ENCODE data around the gene MCC.

Gene MCC

DNA sequence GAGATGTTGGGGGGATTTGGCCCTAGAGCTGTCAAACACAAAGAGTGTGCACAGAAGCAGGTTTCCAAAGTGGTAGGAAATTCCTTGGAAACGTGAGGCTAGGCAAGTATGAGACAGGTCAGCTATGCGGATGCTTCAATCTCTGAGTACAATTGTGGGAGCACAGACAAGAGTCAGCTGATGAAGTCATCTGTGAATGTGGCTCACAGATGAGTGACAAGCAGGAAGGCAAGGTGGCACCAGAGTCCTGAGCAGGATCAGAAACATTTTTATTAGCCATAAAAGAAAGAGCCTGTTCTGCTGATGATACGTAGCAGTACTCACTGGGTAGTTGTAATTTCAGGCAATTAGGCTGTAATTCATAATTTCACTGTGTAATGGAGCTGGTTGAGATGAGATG, 394.7 kb downstream of the MCC start:
- TF ChIP-seq Cebpa-rat (IDR thresholded peaks at IDR 0.05), result no peak
- no peak overlapping the region for H3K27ac ChIP-seq
- H3K4me3 ChIP-seq, result no peak overlapping the region
- H3K4me1 ChIP-seq, result no peaks in the 10 kb centered on the region
- no peak overlapping the region for H3K9ac ChIP-seq
- H3K9me3 ChIP-seq, result no peaks in the 10 kb centered on the region
- no peaks in the 10 kb centered on the region for H3K27me3 ChIP-seq
- H3K4me2 ChIP-seq, result no peak overlapping the region
- H4K20me1 ChIP-seq, result no peaks in the 10 kb centered on the region
- H3K36me3 ChIP-seq, result no peaks in the 10 kb centered on the region

DNA sequence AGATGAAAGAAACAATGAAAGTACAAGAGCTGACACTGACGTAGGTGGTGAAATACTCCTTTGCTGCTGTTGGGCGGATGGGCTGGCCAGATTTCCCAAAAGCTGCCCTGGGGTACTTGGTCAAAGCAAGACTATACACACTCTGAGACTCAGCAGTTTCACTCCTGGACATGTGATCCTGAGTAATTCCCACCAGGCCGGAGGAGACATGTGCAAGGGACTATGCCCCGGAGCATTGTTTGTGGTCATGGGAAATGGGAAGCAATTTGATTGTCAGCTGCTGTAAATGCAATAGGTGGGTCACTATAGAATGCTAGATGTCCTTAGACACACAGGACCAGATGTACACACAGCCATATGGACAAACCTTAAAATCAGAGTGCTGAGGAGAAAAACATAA, 395.6 kb downstream of the MCC start:
- no peaks in the 10 kb centered on the region for H3K9me3 ChIP-seq
- H3K9ac ChIP-seq, result no peak overlapping the region
- H3K27me3 ChIP-seq, result no peaks in the 10 kb centered on the region
- H3K4me3 ChIP-seq, result no peak overlapping the region
- no peak for TF ChIP-seq Cebpa-rat (IDR thresholded peaks at IDR 0.05)
- H3K27ac ChIP-seq, result no peak overlapping the region
- H4K20me1 ChIP-seq, result no peaks in the 10 kb centered on the region
- H3K4me1 ChIP-seq, result no peaks in the 10 kb centered on the region
- no peaks in the 10 kb centered on the region for H3K36me3 ChIP-seq
- no peak overlapping the region for H3K4me2 ChIP-seq

DNA sequence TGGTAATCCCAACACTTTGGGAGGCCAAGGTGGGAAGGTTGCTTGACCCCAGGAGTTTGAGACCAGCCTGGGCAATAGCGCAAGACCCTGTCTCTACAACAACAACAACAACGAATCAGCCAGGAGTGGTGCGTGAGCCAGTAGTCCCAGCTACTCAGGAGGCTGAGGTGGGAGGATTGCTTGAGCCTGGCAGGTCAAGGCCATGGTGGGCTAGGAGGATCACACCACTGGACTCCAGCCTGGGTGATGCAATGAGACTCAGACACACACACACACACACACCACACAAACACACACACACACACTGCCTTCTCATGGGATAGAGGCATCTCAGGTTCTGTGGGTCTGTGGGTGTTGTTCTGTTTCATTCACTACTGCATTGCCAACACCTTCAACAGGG, 396.6 kb downstream of the MCC start:
- Histone ChIP-seq H3K4me1 (no peaks in the 10 kb centered on the region), H3K27ac (no peak overlapping the region), H4K20me1 (no peaks in the 10 kb centered on the region), H3K27me3 (no peaks in the 10 kb centered on the region), H3K4me2 (no peak overlapping the region), H3K9ac (no peak overlapping the region), H3K4me3 (no peak overlapping the region), H3K36me3 (no peaks in the 10 kb centered on the region), H3K9me3 (no peaks in the 10 kb centered on the region)
- no peak for TF ChIP-seq Cebpa-rat (IDR thresholded peaks at IDR 0.05)

DNA sequence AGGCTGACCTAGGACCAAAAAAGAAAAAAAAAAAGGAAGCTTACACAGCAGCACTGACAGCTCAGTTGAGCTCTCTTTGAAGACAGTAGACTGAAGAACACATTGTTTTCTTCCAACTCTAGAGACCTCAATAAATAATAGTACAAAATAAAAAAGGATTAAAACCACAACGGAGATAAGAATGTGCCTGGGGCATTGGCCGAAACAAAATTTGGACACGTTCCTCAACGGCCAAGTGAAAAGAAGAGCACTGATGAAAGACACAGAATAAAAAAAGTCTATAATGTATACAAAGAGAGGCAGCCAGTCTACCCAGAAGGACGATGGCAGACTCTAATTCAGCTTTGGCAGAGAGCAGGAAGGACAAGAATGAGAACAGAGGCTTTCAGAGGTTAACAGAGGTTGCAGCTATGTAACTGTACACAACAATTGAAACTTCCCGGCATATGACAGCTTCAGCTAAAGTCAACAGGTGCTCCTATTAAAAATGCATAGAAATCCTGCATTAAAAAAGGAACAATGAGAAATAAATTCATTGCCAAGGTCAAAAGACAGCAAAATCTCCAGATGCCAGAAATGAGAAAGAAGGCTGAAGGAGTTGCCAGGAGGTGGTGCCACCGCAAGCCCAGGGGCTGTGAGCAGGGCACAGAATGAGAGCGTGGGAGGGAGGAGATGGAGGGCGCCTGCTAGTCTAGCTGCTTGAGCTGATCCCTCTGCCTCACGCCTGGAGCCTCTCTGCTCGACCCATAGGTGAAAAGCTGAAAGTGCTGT, 397.7 kb downstream of the MCC start:
- Histone ChIP-seq H3K27me3 (no peaks in the 10 kb centered on the region), H3K9me3 (no peaks in the 10 kb centered on the region), H4K20me1 (no peaks in the 10 kb centered on the region), H3K9ac (no peak overlapping the region), H3K4me1 (no peaks in the 10 kb centered on the region), H3K4me3 (no peak overlapping the region), H3K4me2 (no peak overlapping the region), H3K36me3 (no peaks in the 10 kb centered on the region), H3K27ac (no peak overlapping the region)
- no peak for TF ChIP-seq Cebpa-rat (IDR thresholded peaks at IDR 0.05)

DNA sequence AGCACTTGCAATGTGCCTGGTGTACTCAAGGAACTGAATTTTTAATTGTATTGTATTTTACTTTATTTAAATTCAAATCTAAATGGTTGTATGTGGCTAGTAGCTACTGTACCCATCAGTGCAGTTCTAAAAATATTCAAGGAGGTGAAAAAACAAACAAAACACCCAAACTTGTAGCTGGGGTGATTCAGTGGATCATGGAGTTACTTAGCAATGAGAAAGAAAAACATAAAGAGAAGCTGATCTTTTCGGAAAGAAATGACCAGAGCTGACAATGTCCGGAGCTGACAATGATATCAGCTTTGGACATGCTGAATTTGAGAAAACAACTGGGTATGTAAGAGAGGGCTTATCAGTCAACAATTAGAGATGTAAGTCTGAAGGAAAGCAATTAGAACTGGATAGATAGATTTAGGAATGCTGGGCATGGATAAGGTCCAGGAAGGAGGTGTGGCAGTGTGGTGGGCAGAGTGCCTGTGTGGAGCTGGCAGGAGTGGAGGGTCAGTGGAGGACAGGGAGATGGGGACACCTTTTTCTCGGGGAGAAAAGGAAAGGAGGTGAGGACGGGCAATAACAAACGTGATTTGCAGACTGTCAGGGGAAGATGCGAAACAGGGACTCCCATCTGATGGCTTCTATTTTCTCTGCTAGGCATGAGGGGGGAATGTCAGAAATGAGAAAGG, 398.5 kb downstream of the MCC start:
- no peak overlapping the region for H3K4me2 ChIP-seq
- no peak overlapping the region for H3K27ac ChIP-seq
- no peak overlapping the region for H3K9ac ChIP-seq
- no peak for TF ChIP-seq Cebpa-rat (IDR thresholded peaks at IDR 0.05)
- no peak overlapping the region for H3K4me3 ChIP-seq
- H3K27me3 ChIP-seq, result no peaks in the 10 kb centered on the region
- no peaks in the 10 kb centered on the region for H3K9me3 ChIP-seq
- H3K4me1 ChIP-seq, result no peaks in the 10 kb centered on the region
- H3K36me3 ChIP-seq, result no peaks in the 10 kb centered on the region
- no peaks in the 10 kb centered on the region for H4K20me1 ChIP-seq

GRCh38 chr5:113087976-113088514, 400.2 kb downstream of the MCC start:
- Histone ChIP-seq H4K20me1 (no peaks in the 10 kb centered on the region), H3K36me3 (no peaks in the 10 kb centered on the region), H3K4me3 (no peak overlapping the region), H3K27ac (no peak overlapping the region), H3K4me2 (no peak overlapping the region), H3K27me3 (no peaks in the 10 kb centered on the region), H3K4me1 (no peaks in the 10 kb centered on the region), H3K9ac (no peak overlapping the region), H3K9me3 (no peaks in the 10 kb centered on the region)
- TF ChIP-seq Cebpa-rat (IDR thresholded peaks at IDR 0.05), result no peak

- Histone ChIP-seq H3K9ac (no peak overlapping the region), H3K4me2 (no peak overlapping the region), H3K4me3 (no peak overlapping the region), H4K20me1 (no peaks in the 10 kb centered on the region), H3K27me3 (no peaks in the 10 kb centered on the region), H3K9me3 (no peaks in the 10 kb centered on the region), H3K36me3 (no peaks in the 10 kb centered on the region), H3K27ac (no peak overlapping the region), H3K4me1 (no peaks in the 10 kb centered on the region)
- no peak for TF ChIP-seq Cebpa-rat (IDR thresholded peaks at IDR 0.05)
These were observed 402.3 kb downstream of the MCC start for GRCh38 chr5:113085880-113086409.

DNA sequence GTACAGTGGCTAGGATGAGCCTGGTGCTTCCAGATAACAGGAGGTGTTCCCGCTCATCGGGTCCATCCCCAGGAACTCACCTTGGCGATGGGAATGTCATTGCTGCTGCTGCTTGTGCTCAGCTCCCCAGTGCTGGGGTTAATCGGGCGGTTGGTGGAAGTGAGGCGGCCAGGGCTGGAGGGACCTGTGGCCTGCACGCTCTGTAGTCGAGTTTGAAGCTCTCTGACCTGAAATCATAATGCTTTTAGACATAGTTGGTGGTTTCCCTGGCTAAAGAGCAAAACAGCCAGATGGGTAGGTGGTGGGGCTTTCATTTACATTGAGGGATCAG, 403.2 kb downstream of the MCC start:
- Histone ChIP-seq H3K4me2 (no peak overlapping the region), H3K27ac (no peak overlapping the region), H3K4me1 (no peaks in the 10 kb centered on the region), H3K36me3 (no peaks in the 10 kb centered on the region), H3K9me3 (no peaks in the 10 kb centered on the region), H4K20me1 (no peaks in the 10 kb centered on the region), H3K9ac (no peak overlapping the region), H3K4me3 (no peak overlapping the region), H3K27me3 (no peaks in the 10 kb centered on the region)
- TF ChIP-seq Cebpa-rat (IDR thresholded peaks at IDR 0.05), result no peak

DNA sequence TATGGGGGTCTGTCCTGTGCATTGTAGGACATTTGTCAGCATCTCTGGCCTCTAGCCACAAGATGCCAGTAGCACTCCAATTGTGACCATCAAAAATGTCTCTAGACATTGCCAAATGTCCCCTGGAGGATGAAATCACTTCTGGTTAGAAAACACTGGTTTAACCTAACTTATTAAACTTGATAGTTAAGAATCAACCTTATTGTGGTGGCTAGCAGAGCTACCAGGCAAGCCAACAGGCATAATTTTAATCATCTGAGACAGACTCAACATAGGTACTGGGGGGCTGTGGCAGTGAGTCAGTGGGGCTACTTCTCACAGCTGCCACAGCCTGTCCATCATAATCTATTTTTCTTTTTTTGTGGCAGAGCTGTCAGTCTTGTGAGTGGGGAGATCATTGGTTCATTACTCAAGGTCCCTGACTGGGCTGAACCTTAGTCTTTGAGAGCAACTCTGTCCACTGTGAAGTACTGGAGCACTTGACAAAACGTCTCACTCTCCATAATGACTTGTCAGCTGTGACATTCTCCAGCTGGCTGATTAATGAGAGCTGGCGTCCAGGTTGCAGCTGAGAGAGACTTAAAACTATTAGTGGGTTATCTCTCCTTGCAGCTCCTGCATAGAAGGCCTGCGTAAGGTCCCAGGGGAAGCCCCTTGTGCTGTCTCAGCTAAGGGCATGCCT, 403.7 kb downstream of the MCC start:
- Histone ChIP-seq H3K36me3 (no peaks in the 10 kb centered on the region), H4K20me1 (no peaks in the 10 kb centered on the region), H3K4me1 (no peaks in the 10 kb centered on the region), H3K9me3 (no peaks in the 10 kb centered on the region), H3K9ac (no peak overlapping the region), H3K27ac (no peak overlapping the region), H3K4me3 (no peak overlapping the region), H3K27me3 (no peaks in the 10 kb centered on the region), H3K4me2 (no peak overlapping the region)
- TF ChIP-seq Cebpa-rat (IDR thresholded peaks at IDR 0.05), result no peak

DNA sequence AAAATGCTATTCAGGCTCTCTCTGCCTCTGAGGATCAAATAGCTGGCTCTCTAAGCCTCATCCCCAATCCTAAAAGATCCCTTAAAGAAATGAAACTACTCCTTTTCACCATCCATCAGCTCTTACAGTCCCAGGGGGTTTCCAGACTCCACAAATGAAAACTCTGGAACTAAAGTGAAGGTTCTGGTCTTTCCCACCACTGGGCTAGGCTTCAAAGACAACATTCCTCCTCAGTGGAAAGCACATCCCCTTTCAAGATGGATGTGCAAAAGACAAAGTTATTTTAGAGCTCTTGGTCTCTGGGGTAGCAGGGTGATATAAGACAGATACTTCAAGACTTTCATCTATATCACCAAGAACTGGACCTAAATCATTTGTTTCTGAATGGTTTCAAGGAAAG, 404.8 kb downstream of the MCC start:
- no peak for TF ChIP-seq Cebpa-rat (IDR thresholded peaks at IDR 0.05)
- Histone ChIP-seq H3K4me1 (no peaks in the 10 kb centered on the region), H4K20me1 (no peaks in the 10 kb centered on the region), H3K36me3 (no peaks in the 10 kb centered on the region), H3K9ac (no peak overlapping the region), H3K9me3 (no peaks in the 10 kb centered on the region), H3K4me3 (no peak overlapping the region), H3K27ac (no peak overlapping the region), H3K4me2 (no peak overlapping the region), H3K27me3 (no peaks in the 10 kb centered on the region)

Measured in BLaER1 (cell line).